Transverse colon (tissue), 4 donors: ENCODE data around the gene MBNL1. TPM values are rescaled to one million over a fixed set of nuclear protein-coding genes. Genes with fewer than 3 reads are reported as not detected.

Experiments used
- DNase-seq: peaks from one replicate; pipeline ENCODE4 v3.0.0-alpha.2; 2019
- H3K27ac ChIP-seq, 4 donors: fragments of 200-600 bp; sonication (generic); 2 replicates each; pipeline ENCODE4 v1.5.1; 2016 to 2018; ENCODE audit warnings: inconsistent platforms in 4 of 4
- H3K27me3 ChIP-seq: fragments of 200-600 bp; sonication (generic); 2 replicates; pipeline ENCODE4 v1.5.1; 2017; ENCODE audit warnings: inconsistent platforms
- H3K36me3 ChIP-seq, 4 donors: fragments of 200-600 bp; sonication (generic); 2 replicates each; pipeline ENCODE4 v1.5.1; 2017 to 2019; ENCODE audit warnings: inconsistent platforms in 4 of 4
- H3K4me1 ChIP-seq, 4 donors: fragments of 200-600 bp; sonication (generic); 2 replicates each; pipeline ENCODE4 v1.5.1; 2017 to 2020; ENCODE audit warnings: inconsistent platforms in 4 of 4
- H3K4me3 ChIP-seq, 4 donors: fragments of 200-600 bp; sonication (generic); 1 replicate in 1 of 4; 2 replicates in 3 of 4; pipeline versions ENCODE4 v1.5.1 to v1.6.1; 2017 to 2019; ENCODE audit warnings: inconsistent platforms in 4 of 4
- H3K9me3 ChIP-seq, 2 donors: fragments of 200-600 bp; sonication (generic); 2 replicates each; pipeline ENCODE4 v1.5.1; 2017 to 2019; ENCODE audit warnings: inconsistent platforms in 2 of 2
- EP300 ChIP-seq: sonication (generic); formaldehyde crosslinking; IDR thresholded peaks from one replicate; pipeline ENCODE4 v1.6.1; 2017; ENCODE audit warnings: antibody characterized with exemption, low read depth
- POLR2A ChIP-seq: fragments of 450-650 bp; IDR thresholded peaks from one replicate; pipeline ENCODE4 v1.6.1; 2016; ENCODE audit warnings: antibody characterized with exemption, mild to moderate bottlenecking, moderate library complexity
- POLR2AphosphoS5 ChIP-seq, 3 donors: sonication (generic); formaldehyde crosslinking; IDR thresholded peaks; one replicate each; pipeline ENCODE4 v1.6.1; 2016; ENCODE audit warnings: antibody characterized with exemption in 3 of 3
- WGBS, 2 donors: methylation state at CpG; one replicate each; pipeline ENCODE4 v1.1.5; 2018; ENCODE audit warnings: low coverage in 1 of 2; 5-methylcytosine and 5-hydroxymethylcytosine counted together
- in situ Hi-C, 4 donors: fragments of 200-750 bp; cut with MboI; loops; one replicate each; pipeline versions ENCODE4 v1.15.0 to v1.15.1; 2017; ENCODE audit warnings: low sequenced_read_pairs in 3 of 4, low pct_ligation_motif_present in 1 of 4, low pct_unique_long_range_greater_than_20kb in 1 of 4
- intact Hi-C: fragments of 100-400 bp; cut with DNase I; formaldehyde crosslinking; loops from one replicate; pipeline ENCODE4 v1.15.1; 2023; ENCODE audit warnings: low total_unique reads
- total RNA-seq, 4 donors: library from RNA; depleted of rRNA; stranded (reverse); fragments of >200 nt; gene quantifications; one replicate each; pipeline ENCODE4 v1.1.0, GENCODE V29; 2016
- TF ChIP-seq, protein P1 (sequence below), 5 experiments: fragments of 200-600 bp in 3 of 5; fragments of 450-650 bp in 2 of 5; sonication (generic) in 3 of 5; IDR thresholded peaks; 1 replicate in 2 of 5; 2 replicates in 3 of 5; pipeline ENCODE4 v1.5.1; 2016 to 2017; ENCODE audit warnings: antibody characterized with exemption in 5 of 5, inconsistent platforms in 3 of 5, mild to moderate bottlenecking in 2 of 5, moderate library complexity in 1 of 5

MBNL1 gene
- total RNA-seq, 4 donors from 2014 or later = 232 to 658 (median 509) TPM

DNA sequence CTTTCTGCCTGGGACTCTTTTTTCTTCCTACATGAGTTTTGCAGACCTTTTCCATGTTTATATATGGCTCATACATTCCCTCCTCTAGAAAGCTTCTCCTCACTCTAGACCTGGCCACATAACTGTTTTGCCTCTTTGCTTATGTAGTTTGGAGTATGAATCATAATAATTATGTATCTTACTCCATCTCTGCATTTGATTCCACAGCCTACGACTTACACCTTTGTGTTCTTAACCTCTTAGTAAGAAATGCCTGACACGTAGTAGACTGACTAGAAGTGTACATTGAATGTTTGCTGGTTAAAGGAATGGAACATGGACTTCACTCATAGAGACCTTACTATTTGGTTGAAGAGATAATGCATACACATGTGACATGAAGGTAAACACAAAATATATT is 56.4 kb downstream of the MBNL1 start:
- H3K27ac ChIP-seq = peak overlapping the region in 1 of 4 donors; percentile 22
- peaks cover 27 to 67% (median 42%) of the 10 kb centered on the region in 4 donors for H3K4me1 ChIP-seq
- no peaks in the 10 kb centered on the region for H3K27me3 ChIP-seq
- intact Hi-C loops = no loop called here
- WGBS, 2 donors = 65 to 78% methylated on average over 2 of the region's 2 CpGs
- no peaks in the 10 kb centered on the region for H3K36me3 ChIP-seq
- H3K4me3 ChIP-seq = no peak overlapping the region
- H3K9me3 ChIP-seq = no peaks in the 10 kb centered on the region
- in situ Hi-C loops = no loop called here
- no peak for TF ChIP-seq EP300
- TF ChIP-seq POLR2A = no peak
- TF ChIP-seq, protein P1, sequence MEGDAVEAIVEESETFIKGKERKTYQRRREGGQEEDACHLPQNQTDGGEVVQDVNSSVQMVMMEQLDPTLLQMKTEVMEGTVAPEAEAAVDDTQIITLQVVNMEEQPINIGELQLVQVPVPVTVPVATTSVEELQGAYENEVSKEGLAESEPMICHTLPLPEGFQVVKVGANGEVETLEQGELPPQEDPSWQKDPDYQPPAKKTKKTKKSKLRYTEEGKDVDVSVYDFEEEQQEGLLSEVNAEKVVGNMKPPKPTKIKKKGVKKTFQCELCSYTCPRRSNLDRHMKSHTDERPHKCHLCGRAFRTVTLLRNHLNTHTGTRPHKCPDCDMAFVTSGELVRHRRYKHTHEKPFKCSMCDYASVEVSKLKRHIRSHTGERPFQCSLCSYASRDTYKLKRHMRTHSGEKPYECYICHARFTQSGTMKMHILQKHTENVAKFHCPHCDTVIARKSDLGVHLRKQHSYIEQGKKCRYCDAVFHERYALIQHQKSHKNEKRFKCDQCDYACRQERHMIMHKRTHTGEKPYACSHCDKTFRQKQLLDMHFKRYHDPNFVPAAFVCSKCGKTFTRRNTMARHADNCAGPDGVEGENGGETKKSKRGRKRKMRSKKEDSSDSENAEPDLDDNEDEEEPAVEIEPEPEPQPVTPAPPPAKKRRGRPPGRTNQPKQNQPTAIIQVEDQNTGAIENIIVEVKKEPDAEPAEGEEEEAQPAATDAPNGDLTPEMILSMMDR (IDR thresholded peaks at IDR 0.05) = no peak
- TF ChIP-seq POLR2AphosphoS5 (IDR thresholded peaks at IDR 0.05) = no peak
- DNase-seq = no peak

DNA sequence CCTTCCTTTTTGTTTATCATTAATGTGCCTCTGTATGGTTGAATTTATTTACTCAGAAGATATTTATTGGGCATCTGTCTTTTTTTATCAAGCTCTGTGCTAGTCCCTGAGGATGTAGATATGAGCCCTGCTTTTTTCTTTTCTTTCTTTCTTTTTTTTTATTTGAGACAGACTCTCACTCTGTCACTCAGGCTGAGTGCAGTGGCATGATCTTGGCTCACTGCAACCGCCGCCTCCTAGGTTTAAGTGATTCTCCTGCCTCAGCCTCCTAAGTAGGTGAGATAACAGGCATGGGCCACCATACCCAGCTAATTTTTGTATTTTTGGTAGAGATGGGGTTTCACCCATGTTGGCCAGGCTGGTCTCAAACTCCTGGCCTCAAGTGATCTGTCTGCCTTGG is 58.5 kb downstream of the MBNL1 start:
- Histone ChIP-seq H3K27ac (peak overlapping the region; percentile 27 to 72 (median 63)), H3K9me3 (no peaks in the 10 kb centered on the region), H3K36me3 (no peaks in the 10 kb centered on the region), H3K4me1 (peaks cover 32 to 67% (median 48%) of the 10 kb centered on the region in 4 donors), H3K27me3 (no peaks in the 10 kb centered on the region), H3K4me3 (no peak overlapping the region)
- 97 to 100% methylated on average over 2 of the region's 2 CpGs for WGBS, 2 donors
- TF ChIP-seq POLR2A (no peak), POLR2AphosphoS5 (IDR thresholded peaks at IDR 0.05) (no peak), EP300 (no peak)
- TF ChIP-seq, protein P1 (IDR thresholded peaks at IDR 0.05) = no peak
- in situ Hi-C loops = no loop called here
- intact Hi-C loops = no loop called here
- DNase-seq = no peak

DNA sequence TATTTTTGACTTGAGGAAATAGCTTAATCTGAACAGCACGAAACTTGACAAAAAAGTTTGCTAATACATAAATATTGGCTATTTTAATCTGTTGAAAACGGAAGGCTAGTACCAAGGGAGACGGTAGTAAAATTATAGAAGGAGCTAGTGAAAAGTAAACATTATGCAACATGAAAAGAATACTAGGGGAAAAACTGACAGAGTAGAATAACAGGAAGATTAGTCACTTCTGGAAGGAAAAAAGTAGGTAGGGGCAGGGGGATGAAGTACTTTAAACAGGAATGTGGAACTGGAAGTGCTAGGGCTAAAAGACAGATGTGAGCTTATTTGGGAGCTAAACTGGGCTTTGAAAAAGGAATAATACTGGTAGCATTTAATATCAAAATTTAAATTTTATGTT is 60.1 kb downstream of the MBNL1 start:
- Histone ChIP-seq H3K27me3 (no peaks in the 10 kb centered on the region), H3K9me3 (no peaks in the 10 kb centered on the region), H3K4me3 (no peak overlapping the region), H3K4me1 (peaks cover 22 to 72% (median 40%) of the 10 kb centered on the region in 4 donors), H3K27ac (peak overlapping the region; percentile 63 to 72 (median 64)), H3K36me3 (no peaks in the 10 kb centered on the region)
- TF ChIP-seq POLR2A = no peak
- TF ChIP-seq, protein P1 (IDR thresholded peaks at IDR 0.05) = no peak
- TF ChIP-seq POLR2AphosphoS5 (IDR thresholded peaks at IDR 0.05) = peak; percentile 42 to 80 (median 65)
- TF ChIP-seq EP300 = no peak
- in situ Hi-C loops = no loop called here
- DNase-seq = no peak
- WGBS, 2 donors = 9 to 28% methylated on average over 3 of the region's 3 CpGs
- intact Hi-C loops = no loop called here

DNA sequence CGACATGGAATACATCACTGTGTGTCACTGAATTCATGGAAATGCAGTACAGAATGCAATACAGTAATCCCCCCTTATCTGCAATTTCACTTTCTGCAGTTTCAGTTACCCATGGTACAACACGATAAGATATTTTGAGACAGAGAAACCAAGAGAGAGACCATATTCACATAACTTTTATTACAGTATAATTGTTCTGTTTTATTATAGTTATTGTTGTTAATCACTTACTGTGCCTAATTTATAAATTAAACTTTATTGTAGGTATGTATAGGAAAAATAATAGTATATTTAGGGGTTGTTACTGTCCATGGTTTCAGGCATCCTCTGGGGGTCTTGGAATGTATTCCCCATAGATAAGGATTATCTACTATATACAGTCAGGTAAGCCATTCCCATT is 61.8 kb downstream of the MBNL1 start:
- in situ Hi-C loops (no loop called here), intact Hi-C loops (no loop called here)
- no peak for DNase-seq
- Histone ChIP-seq H3K27ac (peak overlapping the region; percentile 55 to 74 (median 68)), H3K4me1 (peaks cover 22 to 85% (median 40%) of the 10 kb centered on the region in 4 donors), H3K9me3 (no peaks in the 10 kb centered on the region), H3K4me3 (no peak overlapping the region), H3K27me3 (no peaks in the 10 kb centered on the region), H3K36me3 (no peaks in the 10 kb centered on the region)
- no peak for TF ChIP-seq POLR2A
- no peak for TF ChIP-seq EP300
- no peak for TF ChIP-seq POLR2AphosphoS5 (IDR thresholded peaks at IDR 0.05)
- TF ChIP-seq, protein P1 (IDR thresholded peaks at IDR 0.05) = no peak
- WGBS, 2 donors = 58 to 63% methylated on average over 2 of the region's 2 CpGs
